ENCODE results near the gene CDC5L.

The CDC5L gene

DNA sequence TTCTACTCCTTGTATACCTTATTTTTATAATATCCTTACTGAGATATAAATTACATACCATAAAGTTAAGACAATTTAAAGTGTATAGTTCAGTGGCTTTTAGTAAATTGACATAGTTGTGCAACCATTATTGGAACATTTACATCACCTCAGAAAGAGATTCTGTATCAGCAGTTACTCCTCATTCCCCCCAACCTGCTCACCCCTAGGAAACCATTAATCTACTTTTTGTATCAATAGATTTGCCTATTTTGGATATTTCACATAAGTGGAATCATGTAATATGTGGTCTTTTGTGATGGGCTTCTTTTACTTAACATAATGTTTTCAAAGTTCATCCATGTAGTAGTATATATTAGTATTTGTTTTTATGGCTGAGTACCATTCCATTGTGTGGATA lies 51.3 kb downstream of the CDC5L start:
- TF ChIP-seq, protein P1, sequence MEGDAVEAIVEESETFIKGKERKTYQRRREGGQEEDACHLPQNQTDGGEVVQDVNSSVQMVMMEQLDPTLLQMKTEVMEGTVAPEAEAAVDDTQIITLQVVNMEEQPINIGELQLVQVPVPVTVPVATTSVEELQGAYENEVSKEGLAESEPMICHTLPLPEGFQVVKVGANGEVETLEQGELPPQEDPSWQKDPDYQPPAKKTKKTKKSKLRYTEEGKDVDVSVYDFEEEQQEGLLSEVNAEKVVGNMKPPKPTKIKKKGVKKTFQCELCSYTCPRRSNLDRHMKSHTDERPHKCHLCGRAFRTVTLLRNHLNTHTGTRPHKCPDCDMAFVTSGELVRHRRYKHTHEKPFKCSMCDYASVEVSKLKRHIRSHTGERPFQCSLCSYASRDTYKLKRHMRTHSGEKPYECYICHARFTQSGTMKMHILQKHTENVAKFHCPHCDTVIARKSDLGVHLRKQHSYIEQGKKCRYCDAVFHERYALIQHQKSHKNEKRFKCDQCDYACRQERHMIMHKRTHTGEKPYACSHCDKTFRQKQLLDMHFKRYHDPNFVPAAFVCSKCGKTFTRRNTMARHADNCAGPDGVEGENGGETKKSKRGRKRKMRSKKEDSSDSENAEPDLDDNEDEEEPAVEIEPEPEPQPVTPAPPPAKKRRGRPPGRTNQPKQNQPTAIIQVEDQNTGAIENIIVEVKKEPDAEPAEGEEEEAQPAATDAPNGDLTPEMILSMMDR (IDR thresholded peaks at IDR 0.05): no peak

DNA sequence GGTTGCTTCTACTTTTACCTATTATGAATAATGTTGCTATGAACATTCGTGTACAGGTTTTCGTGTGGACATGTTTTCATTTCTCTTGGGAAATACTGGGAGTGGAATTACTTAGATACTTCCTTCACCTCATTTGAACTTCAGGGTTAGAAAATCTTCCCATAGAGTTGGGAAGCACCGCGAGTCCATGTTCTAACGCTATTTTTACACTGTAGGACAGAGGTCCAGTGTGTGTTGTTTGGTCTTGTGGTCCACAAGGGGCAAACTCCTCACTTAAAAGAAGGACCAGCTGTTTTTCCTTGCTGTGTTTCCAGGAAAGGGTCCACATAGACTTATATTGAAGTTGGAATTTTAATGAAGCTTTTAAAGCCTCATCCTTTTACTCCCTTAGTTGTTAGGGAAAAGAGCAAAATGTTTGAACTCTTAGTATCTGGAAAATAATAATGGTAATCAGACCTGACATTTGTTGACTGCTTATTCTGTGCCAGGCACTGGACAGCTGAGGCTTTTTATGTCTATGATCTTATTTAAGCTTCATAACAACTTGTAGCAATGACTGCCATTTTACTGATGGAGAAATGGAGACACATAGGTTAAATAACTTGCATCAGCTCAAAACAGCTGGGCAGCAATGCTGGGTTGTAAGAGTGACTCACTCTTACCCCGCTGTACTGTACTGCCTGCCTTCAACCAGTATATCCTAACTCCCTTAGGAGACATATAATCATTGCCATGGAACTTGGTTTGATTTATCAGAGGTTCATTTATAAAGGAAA lies 52.0 kb downstream of the CDC5L start:
- TF ChIP-seq, protein P1 (IDR thresholded peaks at IDR 0.05): no peak

DNA sequence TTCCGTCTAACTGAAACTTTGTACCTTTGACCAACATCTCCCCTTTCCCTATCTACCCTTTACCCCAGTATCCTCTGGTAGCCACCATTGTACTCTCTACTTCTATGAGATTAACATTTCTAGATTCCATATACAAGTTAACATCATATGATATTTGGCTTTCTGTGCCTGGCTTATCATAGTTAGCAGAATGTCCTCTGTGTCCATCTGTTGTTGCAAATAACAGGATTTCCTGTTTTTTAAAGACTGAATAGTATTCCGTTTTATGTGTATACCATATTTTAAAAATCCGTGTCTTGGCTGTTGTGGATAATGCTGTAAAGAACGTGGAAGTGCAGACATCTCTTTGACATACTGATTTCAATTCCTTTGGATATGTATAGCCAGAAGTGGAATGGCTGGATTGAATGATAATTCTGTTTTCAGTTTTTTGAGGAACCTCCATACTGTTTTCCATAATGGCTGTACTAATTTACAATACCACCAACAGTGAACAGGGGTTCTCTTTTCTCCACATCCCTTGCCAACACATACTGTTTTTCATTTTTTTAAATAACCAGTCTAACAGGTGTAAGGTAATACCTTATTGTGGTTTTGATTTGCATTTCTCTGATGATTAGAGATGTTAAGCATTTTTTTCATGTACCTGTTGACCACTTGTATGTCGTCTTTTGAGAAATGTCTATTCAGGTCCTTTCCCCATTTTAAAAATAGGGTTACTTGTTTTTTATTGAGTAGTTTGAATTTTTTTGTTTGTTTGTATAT lies 53.8 kb downstream of the CDC5L start:
- TF ChIP-seq, protein P1 (IDR thresholded peaks at IDR 0.05): no peak

DNA sequence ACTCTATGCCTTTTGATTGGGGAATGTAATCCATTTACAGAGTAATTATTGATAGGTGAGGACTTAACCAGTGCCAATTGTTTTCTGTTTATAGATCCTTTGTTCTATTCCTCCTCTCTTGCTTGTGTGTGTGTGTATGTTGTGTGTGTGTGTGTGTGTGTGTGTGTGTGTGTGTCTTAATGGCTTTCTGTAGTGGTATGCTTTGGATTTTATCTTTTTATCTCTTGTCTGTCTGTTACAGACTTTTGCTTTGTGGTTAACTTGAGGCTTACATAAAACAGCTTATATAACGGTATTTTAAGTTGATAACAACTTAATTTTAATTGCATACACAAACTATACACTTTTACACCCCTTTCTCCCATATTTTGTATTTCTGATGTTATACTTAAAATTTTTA lies 54.7 kb downstream of the CDC5L start:
- TF ChIP-seq, protein P1 (IDR thresholded peaks at IDR 0.05): no peak

DNA sequence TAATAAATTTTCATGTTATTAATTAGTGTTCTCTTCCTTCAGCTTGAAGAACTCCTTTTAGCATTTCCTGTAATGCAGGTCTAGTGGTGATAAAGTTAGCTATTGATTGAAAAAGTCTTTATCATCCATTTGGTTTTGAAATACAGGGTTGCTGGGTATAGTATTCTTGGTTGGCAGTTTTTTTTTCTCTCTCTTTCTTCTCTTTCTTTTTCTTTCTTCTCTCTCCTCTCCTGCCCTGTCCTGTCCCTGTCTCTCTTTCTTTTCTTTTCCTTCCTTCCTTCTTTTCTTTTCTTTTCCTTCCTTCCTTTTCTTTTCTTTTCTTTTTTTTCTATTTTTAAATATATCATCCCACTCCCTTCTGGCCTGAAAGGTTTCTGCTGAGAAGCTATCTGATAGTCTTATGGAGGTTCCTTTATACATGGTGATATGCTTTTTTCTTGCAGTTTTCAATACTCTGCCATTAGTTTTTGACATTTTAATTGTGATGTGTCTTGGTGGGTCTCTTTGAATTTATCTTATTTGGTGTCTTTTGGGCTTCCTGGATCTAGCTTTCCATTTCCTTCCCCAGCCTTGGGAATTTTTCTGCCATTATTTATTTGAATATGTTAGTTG lies 55.4 kb downstream of the CDC5L start:
- TF ChIP-seq, protein P1 (IDR thresholded peaks at IDR 0.05): no peak

DNA sequence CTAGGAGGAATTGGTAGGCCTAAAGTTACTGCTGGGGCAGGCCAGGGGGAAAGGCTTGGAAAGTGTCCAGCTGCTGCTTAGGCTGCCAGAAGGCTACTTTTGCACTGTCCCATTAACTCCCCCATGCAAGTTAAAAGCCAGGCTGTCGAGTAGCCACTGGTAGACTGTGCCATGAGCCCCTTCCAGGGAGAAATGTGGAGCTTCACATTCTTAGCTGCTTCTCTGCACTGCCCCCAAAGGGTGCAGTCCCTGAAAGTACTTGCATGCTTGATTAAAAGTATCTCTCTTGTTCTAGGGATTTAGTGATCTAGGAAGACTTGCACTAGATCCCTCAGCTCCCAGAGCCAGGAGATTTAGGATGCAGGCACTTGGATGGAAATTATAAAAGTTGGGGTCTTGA lies 57.3 kb downstream of the CDC5L start:
- TF ChIP-seq, protein P1 (IDR thresholded peaks at IDR 0.05): no peak

DNA sequence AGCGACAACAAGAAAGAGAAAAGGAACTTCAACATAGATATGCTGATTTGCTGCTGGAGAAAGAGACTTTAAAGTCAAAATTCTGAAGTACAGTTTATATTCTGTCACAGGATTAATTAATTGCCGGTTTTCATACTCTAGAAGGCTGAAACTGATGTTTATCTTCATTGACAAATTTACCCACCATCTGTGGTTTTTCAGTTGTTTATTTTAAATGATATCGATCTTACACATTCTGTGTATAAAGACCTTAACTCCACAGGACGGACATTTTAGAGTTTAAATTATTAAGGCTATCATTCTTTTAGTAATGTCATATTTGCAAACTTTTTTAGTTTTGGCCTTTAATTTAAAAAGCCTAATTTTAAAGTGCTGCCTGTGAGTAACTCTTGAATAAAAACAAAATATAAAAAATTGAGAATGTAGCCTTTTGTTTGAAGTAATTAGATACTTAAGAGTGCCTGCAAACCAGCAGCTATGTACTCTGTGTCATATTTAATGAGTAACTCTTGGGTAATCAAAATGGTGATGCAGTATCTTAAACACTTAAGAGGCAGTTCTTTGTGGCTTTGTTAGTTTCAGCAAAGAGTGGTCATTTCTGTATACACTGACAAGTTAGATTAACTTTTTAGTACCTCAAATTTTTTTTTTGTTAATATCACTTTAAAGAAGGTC lies 59.3 kb downstream of the CDC5L start:
- TF ChIP-seq, protein P1 (IDR thresholded peaks at IDR 0.05): no peak
